HEK293 (cell line): ENCODE measurements around the gene RPGR.

Source experiments
- GLIS1 ChIP-seq: fragments of 450-650 bp; formaldehyde crosslinking; IDR thresholded peaks from 2 replicates; pipeline ENCODE4 v1.5.1; 2016; ENCODE audit warnings: missing biosample characterization, missing genetic modification characterization
- GLIS2 ChIP-seq: fragments of 450-650 bp; formaldehyde crosslinking; IDR thresholded peaks from 2 replicates; pipeline ENCODE4 v1.5.1; 2016; ENCODE audit warnings: missing biosample characterization, missing genetic modification characterization
- MEIS1 ChIP-seq: sonication (generic); formaldehyde crosslinking; IDR thresholded peaks from 2 replicates; pipeline ENCODE4 v1.8.1; 2022; ENCODE audit warnings: missing genetic modification reagents, mild to moderate bottlenecking, borderline replicate concordance
- SALL2 ChIP-seq: fragments of 450-650 bp; formaldehyde crosslinking; IDR thresholded peaks from 2 replicates; pipeline ENCODE4 v1.5.0; 2017; ENCODE audit warnings: missing biosample characterization, mild to moderate bottlenecking, missing genetic modification characterization, borderline replicate concordance
- SCRT2 ChIP-seq: fragments of 450-650 bp; formaldehyde crosslinking; IDR thresholded peaks from 2 replicates; pipeline ENCODE4 v1.5.1; 2016; ENCODE audit warnings: missing biosample characterization, missing genetic modification characterization
- SP3 ChIP-seq: fragments of 450-650 bp; formaldehyde crosslinking; IDR thresholded peaks from 2 replicates; pipeline ENCODE4 v1.5.1; 2016; ENCODE audit warnings: missing biosample characterization, missing genetic modification characterization
- YY2 ChIP-seq: fragments of 450-650 bp; formaldehyde crosslinking; IDR thresholded peaks from 2 replicates; pipeline ENCODE4 v1.5.1; 2016; ENCODE audit warnings: missing biosample characterization, missing genetic modification characterization
- ZNF555 ChIP-seq: fragments of 450-650 bp; formaldehyde crosslinking; conservative IDR thresholded peaks from 2 replicates; pipeline ENCODE4 v1.5.1; 2017; ENCODE audit warnings: missing biosample characterization, mild to moderate bottlenecking, missing genetic modification characterization, inconsistent platforms
- ZNF596 ChIP-seq: fragments of 450-650 bp; IDR thresholded peaks from 2 replicates; pipeline ENCODE4 v1.5.0; 2018; ENCODE audit warnings: missing biosample characterization, mild to moderate bottlenecking, missing genetic modification characterization, moderate library complexity
- ZNF624 ChIP-seq: fragments of 450-650 bp; formaldehyde crosslinking; IDR thresholded peaks from 2 replicates; pipeline ENCODE4 v1.5.1; 2017; ENCODE audit warnings: missing biosample characterization, missing genetic modification characterization
- ZNF660 ChIP-seq: fragments of 450-650 bp; IDR thresholded peaks from 2 replicates; pipeline ENCODE4 v1.5.1; 2018; ENCODE audit warnings: missing biosample characterization, mild to moderate bottlenecking, missing genetic modification characterization
- ZNF677 ChIP-seq: fragments of 450-650 bp; IDR thresholded peaks from 2 replicates; pipeline ENCODE4 v1.5.0; 2018; ENCODE audit warnings: missing biosample characterization, mild to moderate bottlenecking, missing genetic modification characterization, moderate library complexity
- TF ChIP-seq, protein P1 (sequence below): fragments of 450-650 bp; formaldehyde crosslinking; IDR thresholded peaks from 2 replicates; pipeline ENCODE4 v1.5.1; 2016; ENCODE audit warnings: missing biosample characterization, missing genetic modification characterization

Gene RPGR

GRCh38 chrX:38220024-38220414 lies 107.3 kb downstream of the RPGR start (continued):
- TF ChIP-seq ZNF677 (tag by site-specific recombination) (no peak), GLIS2 (tag by site-specific recombination) (peak; percentile 46), ZNF660 (tag by site-specific recombination) (0 out of 2 replicates have a peak, but pooled peaks have one; percentile 29), SALL2 (tag by site-specific recombination) (no peak), SP3 (tag by site-specific recombination) (peak; percentile 38), MEIS1 (CRISPR knock-in tag) (no peak), SCRT2 (no peak), ZNF555 (tag by site-specific recombination) (no peak), GLIS1 (tag by site-specific recombination) (peak; percentile 38; the same call in 1 of the 2 replicates), ZNF624 (tag by site-specific recombination) (no peak), YY2 (tag by site-specific recombination) (no peak), ZNF596 (tag by site-specific recombination) (no peak)
- TF ChIP-seq, protein P1, sequence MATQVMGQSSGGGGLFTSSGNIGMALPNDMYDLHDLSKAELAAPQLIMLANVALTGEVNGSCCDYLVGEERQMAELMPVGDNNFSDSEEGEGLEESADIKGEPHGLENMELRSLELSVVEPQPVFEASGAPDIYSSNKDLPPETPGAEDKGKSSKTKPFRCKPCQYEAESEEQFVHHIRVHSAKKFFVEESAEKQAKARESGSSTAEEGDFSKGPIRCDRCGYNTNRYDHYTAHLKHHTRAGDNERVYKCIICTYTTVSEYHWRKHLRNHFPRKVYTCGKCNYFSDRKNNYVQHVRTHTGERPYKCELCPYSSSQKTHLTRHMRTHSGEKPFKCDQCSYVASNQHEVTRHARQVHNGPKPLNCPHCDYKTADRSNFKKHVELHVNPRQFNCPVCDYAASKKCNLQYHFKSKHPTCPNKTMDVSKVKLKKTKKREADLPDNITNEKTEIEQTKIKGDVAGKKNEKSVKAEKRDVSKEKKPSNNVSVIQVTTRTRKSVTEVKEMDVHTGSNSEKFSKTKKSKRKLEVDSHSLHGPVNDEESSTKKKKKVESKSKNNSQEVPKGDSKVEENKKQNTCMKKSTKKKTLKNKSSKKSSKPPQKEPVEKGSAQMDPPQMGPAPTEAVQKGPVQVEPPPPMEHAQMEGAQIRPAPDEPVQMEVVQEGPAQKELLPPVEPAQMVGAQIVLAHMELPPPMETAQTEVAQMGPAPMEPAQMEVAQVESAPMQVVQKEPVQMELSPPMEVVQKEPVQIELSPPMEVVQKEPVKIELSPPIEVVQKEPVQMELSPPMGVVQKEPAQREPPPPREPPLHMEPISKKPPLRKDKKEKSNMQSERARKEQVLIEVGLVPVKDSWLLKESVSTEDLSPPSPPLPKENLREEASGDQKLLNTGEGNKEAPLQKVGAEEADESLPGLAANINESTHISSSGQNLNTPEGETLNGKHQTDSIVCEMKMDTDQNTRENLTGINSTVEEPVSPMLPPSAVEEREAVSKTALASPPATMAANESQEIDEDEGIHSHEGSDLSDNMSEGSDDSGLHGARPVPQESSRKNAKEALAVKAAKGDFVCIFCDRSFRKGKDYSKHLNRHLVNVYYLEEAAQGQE (tag by site-specific recombination): peak; percentile 5; the same call in 1 of the 2 replicates
